Kidney (tissue), 14 donors: ENCODE measurements around the gene SH3BGRL2. TPM values are rescaled to one million over a fixed set of nuclear protein-coding genes. Genes with fewer than 3 reads are reported as not detected.
A peak's percentile ranks its signal among the peaks of the same experiment; 100 is the strongest.

Experiments used
- DNase-seq, 5 donors: peaks; one replicate each; pipeline ENCODE4 v3.0.0-alpha.2; 2013 to 2020
- FAIRE-seq: peaks from 2 replicates; lab custom pipeline; 2012; peaks lifted over from hg19 to GRCh38; lab: Jason Lieb, UNC
- H3K27ac ChIP-seq, 2 donors: one replicate each; pipeline ENCODE4 v1.7.0; 2013; ENCODE audit warnings: low read depth in 2 of 2, low read length in 2 of 2, inconsistent platforms in 1 of 2
- H3K27me3 ChIP-seq: one replicate; pipeline ENCODE4 v1.7.1; 2013; ENCODE audit warnings: low read length, inconsistent platforms; ENCODE audit not compliant: control insufficient read depth, insufficient read depth
- H3K36me3 ChIP-seq, 3 donors: one replicate each; pipeline versions ENCODE4 v1.7.0 to v1.7.1; 2013; ENCODE audit warnings: low read length in 3 of 3, control low read depth in 1 of 3, inconsistent platforms in 1 of 3; ENCODE audit not compliant: insufficient read depth in 3 of 3, control insufficient read depth in 2 of 3
- H3K4me1 ChIP-seq, 3 donors: one replicate each; pipeline versions ENCODE4 v1.7.0 to v1.7.1; 2013; ENCODE audit warnings: low read length in 3 of 3, inconsistent platforms in 1 of 3, low read depth in 1 of 3; ENCODE audit not compliant: control insufficient read depth in 2 of 3, insufficient read depth in 2 of 3
- H3K4me3 ChIP-seq, 3 donors: one replicate each; pipeline versions ENCODE4 v1.7.0 to v1.8.1; 2013; ENCODE audit warnings: low read length in 3 of 3, control low read depth in 1 of 3, inconsistent platforms in 1 of 3
- H3K9ac ChIP-seq, 3 donors: one replicate each; pipeline versions ENCODE4 v1.7.0 to v1.7.1; 2013; ENCODE audit warnings: low read length in 3 of 3, control low read depth in 1 of 3, inconsistent platforms in 1 of 3
- H3K9me3 ChIP-seq, 3 donors: one replicate each; pipeline versions ENCODE4 v1.7.0 to v1.7.1; 2013; ENCODE audit warnings: low read length in 3 of 3, control low read depth in 1 of 3, inconsistent platforms in 1 of 3; ENCODE audit not compliant: control insufficient read depth in 2 of 3, insufficient read depth in 1 of 3
- CTCF ChIP-seq: IDR thresholded peaks from 3 replicates; pipeline ENCODE4 v1.5.1; 2012; ENCODE audit warnings: mild to moderate bottlenecking, moderate library complexity, borderline replicate concordance; ENCODE audit not compliant: insufficient read depth; ENCODE audit errors: extremely low read depth
- intact Hi-C: fragments of 100-400 bp; cut with DNase I; formaldehyde crosslinking; loops from one replicate; pipeline ENCODE4 v1.11.1; 2022
- polyA plus RNA-seq: library from polyadenylated mRNA; stranded (reverse); fragments of 350-450 nt; fragmentation: Illumina TruSeq; extraction: RNeasy Lipid Tissue Mini Kit (QIAGEN cat#74804); gene quantifications from one replicate; pipeline ENCODE4 v1.2.3, GENCODE V29; 2014; ENCODE audit warnings: low read depth, low replicate concordance; ENCODE audit not compliant: insufficient read depth
- total RNA-seq: library from RNA; stranded (reverse); fragmentation: NEBNext Ultra II Directional; extraction: Animal tissue kit (Norgen Biotek cat#: 25700); gene quantifications from one replicate; pipeline ENCODE4 v1.2.1, GENCODE V29; 2021
- donor health status: control.
- donor health status: control.
- donor health status: control.
- donor health status: control.
- donor health status: control.
- donor health status: DM: yes; HTN: yes; CAD: no.
- donor health status: Normal renal cell carcinoma (clear cell type).

The SH3BGRL2 gene
- total and polyA plus RNA-seq, 2 donors from 2014 or later = 14.6 to 18.6 TPM

- peak overlapping the region; percentile 14 to 23 for H3K27ac ChIP-seq
- DNase-seq = no peak
- intact Hi-C loops = no loop called here
- peaks cover 0 to 3% (median 0%) of the 10 kb centered on the region in 3 donors for H3K4me1 ChIP-seq
- TF ChIP-seq CTCF = no peak
- H3K4me3 ChIP-seq = peak overlapping the region; percentile 57 to 74 (median 64)
- no peak for FAIRE-seq
- no peaks in the 10 kb centered on the region for H3K27me3 ChIP-seq
- H3K9ac ChIP-seq = peak overlapping the region; percentile 12 to 70 (median 65)
- no peaks in the 10 kb centered on the region for H3K9me3 ChIP-seq
- no peaks in the 10 kb centered on the region for H3K36me3 ChIP-seq
Observed at GRCh38 chr6:79630380-79630882, 698 bp upstream of the SH3BGRL2 start.

GRCh38 chr6:79631693-79632172 is 604 bp downstream of the SH3BGRL2 start:
- Histone ChIP-seq H3K27me3 (no peaks in the 10 kb centered on the region), H3K36me3 (no peaks in the 10 kb centered on the region), H3K4me1 (peaks cover 0 to 3% (median 0%) of the 10 kb centered on the region in 3 donors), H3K27ac (peak overlapping the region; percentile 14 to 58), H3K9me3 (no peaks in the 10 kb centered on the region), H3K9ac (peak overlapping the region; percentile 50 to 70 (median 63)), H3K4me3 (peak overlapping the region; percentile 64 to 74 (median 73))
- FAIRE-seq (no peak), DNase-seq (peak in 2 of 5 donors; percentile 42 to 67)
- TF ChIP-seq CTCF = no peak
- intact Hi-C loops = no loop called here

- H3K4me3 ChIP-seq = peak overlapping the region in 1 of 3 donors; percentile 74
- TF ChIP-seq CTCF = no peak
- no peaks in the 10 kb centered on the region for H3K27me3 ChIP-seq
- H3K9me3 ChIP-seq = no peaks in the 10 kb centered on the region
- no peak overlapping the region for H3K9ac ChIP-seq
- H3K4me1 ChIP-seq = peaks cover 0 to 3% (median 0%) of the 10 kb centered on the region in 3 donors
- DNase-seq = no peak
- intact Hi-C loops = no loop called here
- no peaks in the 10 kb centered on the region for H3K36me3 ChIP-seq
- no peak overlapping the region for H3K27ac ChIP-seq
- no peak for FAIRE-seq
Observed at GRCh38 chr6:79632580-79632979, 1.5 kb downstream of the SH3BGRL2 start.
